CD14-positive monocyte (primary cell): ENCODE results near the gene TEPSIN. TPM values are rescaled to one million over a fixed set of nuclear protein-coding genes. Genes with fewer than 3 reads are reported as not detected.

Experiments used
- DNase-seq, 3 donors: peaks; one replicate each; pipeline ENCODE4 v3.0.0-alpha.2; 2011 to 2022
- H2AFZ ChIP-seq: 2 replicates; pipeline ENCODE4 v1.6.0; 2012; ENCODE audit warnings: mild to moderate bottlenecking, low read depth, low read length, inconsistent platforms; ENCODE audit not compliant: insufficient read depth, poor library complexity, severe bottlenecking
- H3K27ac ChIP-seq, 2 donors: 1 replicate in 1 of 2; 2 replicates in 1 of 2; pipeline ENCODE4 v1.5.1; 2012 to 2013; ENCODE audit warnings: low read length in 2 of 2, control low read depth in 1 of 2, inconsistent platforms in 1 of 2, low read depth in 1 of 2, mild to moderate bottlenecking in 1 of 2
- H3K27me3 ChIP-seq, 2 donors: one replicate each; pipeline versions ENCODE4 v1.6.0 to v1.6.1; 2011 to 2013; ENCODE audit warnings: low read length in 2 of 2; ENCODE audit not compliant: control insufficient read depth in 2 of 2, insufficient read depth in 2 of 2
- H3K36me3 ChIP-seq, 2 donors: replicated peaks in 1 of 2; 1 replicate in 1 of 2; 2 replicates in 1 of 2; pipeline versions ENCODE4 v1.5.1 to v1.6.1; 2012 to 2013; ENCODE audit warnings: low read length in 2 of 2, control low read depth in 1 of 2, inconsistent platforms in 1 of 2, mild to moderate bottlenecking in 1 of 2; ENCODE audit not compliant: insufficient read depth in 2 of 2, control insufficient read depth in 1 of 2
- H3K4me1 ChIP-seq, 2 donors: 1 replicate in 1 of 2; 2 replicates in 1 of 2; pipeline versions ENCODE4 v1.5.1 to v1.6.1; 2012 to 2013; ENCODE audit warnings: low read length in 2 of 2, control low read depth in 1 of 2, inconsistent platforms in 1 of 2, mild to moderate bottlenecking in 1 of 2, moderate library complexity in 1 of 2; ENCODE audit not compliant: insufficient read depth in 2 of 2, control insufficient read depth in 1 of 2
- H3K4me2 ChIP-seq: replicated peaks from 2 replicates; pipeline ENCODE3; 2012; ENCODE audit warnings: low read length, moderate library complexity, mild to moderate bottlenecking; ENCODE audit not compliant: poor library complexity, severe bottlenecking; ENCODE audit errors: extremely low read depth
- H3K4me3 ChIP-seq, 3 experiments: fragments of 200-600 bp in 1 of 3; sonication (generic) in 1 of 3; replicated peaks in 1 of 3; 1 replicate in 2 of 3; 2 replicates in 1 of 3; pipeline ENCODE4 v1.5.1; 2011 to 2013; ENCODE audit warnings: low read length in 3 of 3, mild to moderate bottlenecking in 3 of 3, control low read depth in 2 of 3, low read depth in 2 of 3, inconsistent platforms in 1 of 3, moderate library complexity in 1 of 3
- H3K79me2 ChIP-seq: 2 replicates; pipeline ENCODE4 v1.6.0; 2012; ENCODE audit warnings: mild to moderate bottlenecking, control low read depth, inconsistent platforms, low read length, moderate library complexity; ENCODE audit not compliant: insufficient read depth
- H3K9ac ChIP-seq: 2 replicates; pipeline ENCODE4 v1.6.0; 2017; ENCODE audit warnings: low read length, mild to moderate bottlenecking; ENCODE audit not compliant: insufficient read depth, poor library complexity, severe bottlenecking
- H3K9me3 ChIP-seq, 2 donors: replicated peaks in 1 of 2; 1 replicate in 1 of 2; 2 replicates in 1 of 2; pipeline versions ENCODE4 v1.5.1 to v1.6.1; 2012 to 2013; ENCODE audit warnings: low read length in 2 of 2, control low read depth in 1 of 2; ENCODE audit not compliant: control insufficient read depth in 1 of 2, insufficient read depth in 1 of 2
- H4K20me1 ChIP-seq: 2 replicates; pipeline ENCODE4 v1.6.0; 2012; ENCODE audit warnings: mild to moderate bottlenecking, low read length, control low read depth, moderate library complexity; ENCODE audit not compliant: insufficient read depth
- H3K27ac Mint-ChIP-seq, 7 donors: one replicate each; pipeline ENCODE4 v1.8.0; 2020; ENCODE audit warnings: mild to moderate bottlenecking in 7 of 7, mixed read lengths in 7 of 7, moderate library complexity in 6 of 7, inconsistent platforms in 2 of 7
- H3K27me3 Mint-ChIP-seq, 3 donors: one replicate each; pipeline ENCODE4 v1.8.0; 2021 to 2022; ENCODE audit warnings: low read depth in 3 of 3, mild to moderate bottlenecking in 3 of 3, mixed read lengths in 3 of 3, moderate library complexity in 3 of 3, inconsistent platforms in 1 of 3
- H3K36me3 Mint-ChIP-seq, 2 donors: one replicate each; pipeline ENCODE4 v1.8.0; 2020; ENCODE audit warnings: mixed read lengths in 2 of 2, inconsistent platforms in 1 of 2, mild to moderate bottlenecking in 1 of 2
- H3K4me1 Mint-ChIP-seq: one replicate; pipeline ENCODE4 v1.8.0; 2020; ENCODE audit warnings: mild to moderate bottlenecking, mixed read lengths
- H3K4me3 Mint-ChIP-seq, 2 donors: one replicate each; pipeline ENCODE4 v1.8.0; 2020; ENCODE audit warnings: mild to moderate bottlenecking in 2 of 2, mixed read lengths in 2 of 2, moderate library complexity in 1 of 2
- H3K9me3 Mint-ChIP-seq, 7 donors: one replicate each; pipeline ENCODE4 v1.8.0; 2020 to 2022; ENCODE audit warnings: mixed read lengths in 7 of 7, mild to moderate bottlenecking in 6 of 7, moderate library complexity in 6 of 7, inconsistent platforms in 2 of 7
- whole genome bisulfite sequencing: methylation state at CpG from one replicate; pipeline ENCODE4 v1.1.5; 2013; ENCODE audit warnings: missing lambda C conversion rate; ENCODE audit not compliant: insufficient coverage; 5-methylcytosine and 5-hydroxymethylcytosine counted together
- intact Hi-C, 2 donors: fragments of 100-400 bp; cut with micrococcal nuclease; formaldehyde crosslinking; loops; one replicate each; pipeline versions ENCODE4 v1.15.0 to v1.15.1; 2023
- polyA plus RNA-seq, 3 donors: library from polyadenylated mRNA; depleted of rRNA in 1 of 3; unstranded in 2 of 3; stranded (reverse) in 1 of 3; fragments of 300-500 nt in 2 of 3; fragments of >200 nt in 1 of 3; fragmentation: Illumina TruSeq in 2 of 3; gene quantifications; 1 replicate in 2 of 3; 2 replicates in 1 of 3; pipeline ENCODE4 v1.2.3, GENCODE V29; 2012 to 2021
- TF ChIP-seq, protein P1 (sequence below): fragments of 200-600 bp; IDR thresholded peaks from one replicate; pipeline ENCODE4 v1.8.0; 2022; ENCODE audit warnings: antibody characterized with exemption, mild to moderate bottlenecking

The TEPSIN gene
- polyA plus RNA-seq, 3 donors: 3.4 to 136 (median 4.5) TPM

DNA sequence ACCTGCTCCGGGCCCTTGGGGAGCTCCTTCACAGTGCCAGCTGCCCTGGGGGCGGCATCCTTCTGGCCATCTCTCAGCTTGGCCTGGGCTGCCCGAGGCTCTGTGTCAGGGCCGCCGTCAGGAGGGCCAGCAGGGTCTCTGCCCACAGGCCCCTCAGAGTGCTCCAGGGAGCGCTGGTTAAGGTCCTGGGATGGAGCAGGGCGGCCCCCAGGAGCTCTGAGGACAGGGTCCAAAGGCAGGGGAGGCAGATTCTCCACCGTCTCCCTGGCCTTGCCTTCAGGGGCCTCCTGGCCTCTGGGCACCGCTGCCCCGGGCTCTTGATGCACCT, 7.5 kb upstream of the TEPSIN start:
- TF ChIP-seq, protein P1, sequence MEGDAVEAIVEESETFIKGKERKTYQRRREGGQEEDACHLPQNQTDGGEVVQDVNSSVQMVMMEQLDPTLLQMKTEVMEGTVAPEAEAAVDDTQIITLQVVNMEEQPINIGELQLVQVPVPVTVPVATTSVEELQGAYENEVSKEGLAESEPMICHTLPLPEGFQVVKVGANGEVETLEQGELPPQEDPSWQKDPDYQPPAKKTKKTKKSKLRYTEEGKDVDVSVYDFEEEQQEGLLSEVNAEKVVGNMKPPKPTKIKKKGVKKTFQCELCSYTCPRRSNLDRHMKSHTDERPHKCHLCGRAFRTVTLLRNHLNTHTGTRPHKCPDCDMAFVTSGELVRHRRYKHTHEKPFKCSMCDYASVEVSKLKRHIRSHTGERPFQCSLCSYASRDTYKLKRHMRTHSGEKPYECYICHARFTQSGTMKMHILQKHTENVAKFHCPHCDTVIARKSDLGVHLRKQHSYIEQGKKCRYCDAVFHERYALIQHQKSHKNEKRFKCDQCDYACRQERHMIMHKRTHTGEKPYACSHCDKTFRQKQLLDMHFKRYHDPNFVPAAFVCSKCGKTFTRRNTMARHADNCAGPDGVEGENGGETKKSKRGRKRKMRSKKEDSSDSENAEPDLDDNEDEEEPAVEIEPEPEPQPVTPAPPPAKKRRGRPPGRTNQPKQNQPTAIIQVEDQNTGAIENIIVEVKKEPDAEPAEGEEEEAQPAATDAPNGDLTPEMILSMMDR: no peak
- H3K36me3 ChIP-seq: peaks cover 40 to 62% of the 10 kb centered on the region in 2 donors

DNA sequence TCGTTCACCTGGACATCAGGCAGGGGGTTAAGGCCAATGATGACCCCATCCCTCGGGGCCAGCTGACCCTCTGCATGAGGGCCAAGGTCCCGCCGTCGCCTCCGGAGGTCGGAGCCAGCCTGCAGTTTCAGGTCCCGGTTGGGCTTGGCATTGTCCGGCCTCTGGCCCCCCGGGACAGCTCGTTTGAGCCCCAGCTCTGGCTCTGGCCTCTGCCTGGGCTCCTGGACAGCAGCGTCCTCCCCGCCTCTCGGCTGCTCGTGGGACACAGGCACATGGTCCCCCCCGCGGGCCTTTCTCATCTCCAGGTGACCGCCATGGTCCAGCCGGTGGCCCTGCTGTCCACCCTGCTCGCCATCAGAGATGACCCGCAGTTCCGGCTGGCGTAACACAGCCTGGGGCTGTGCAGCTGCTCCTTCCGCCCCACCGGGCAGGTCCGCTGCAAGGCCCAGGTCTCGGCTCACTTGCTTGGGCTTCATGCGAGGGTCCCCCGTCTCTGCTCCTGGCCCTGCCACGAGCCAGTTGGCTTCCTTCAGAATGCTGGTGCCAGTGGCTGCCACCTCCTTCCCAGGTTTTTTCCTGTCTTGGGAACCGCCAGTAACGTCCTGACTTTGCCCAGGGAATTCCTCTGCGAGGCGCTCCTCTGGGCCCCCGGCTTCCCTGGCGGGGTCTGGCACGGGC, 6.9 kb upstream of the TEPSIN start:
- H3K9ac ChIP-seq: no peak overlapping the region
- 95% methylated on average over 37 of the region's 37 CpGs for WGBS
- no peak overlapping the region for H3K4me3 ChIP-seq
- no peak for DNase-seq
- Mint-ChIP-seq H3K27ac (no peak overlapping the region), H3K4me1 (peaks cover 10% of the 10 kb centered on the region), H3K27me3 (no peaks in the 10 kb centered on the region), H3K36me3 (peaks cover 34 to 53% of the 10 kb centered on the region in 2 donors), H3K4me3 (no peak overlapping the region), H3K9me3 (peaks cover 0 to 5% (median 0%) of the 10 kb centered on the region in 7 donors)
- H3K27ac ChIP-seq: no peak overlapping the region
- TF ChIP-seq, protein P1: no peak
- H3K79me2 ChIP-seq: peaks cover 2% of the 10 kb centered on the region
- H2AFZ ChIP-seq: no peak overlapping the region
- H4K20me1 ChIP-seq: peaks cover 60% of the 10 kb centered on the region
- no peaks in the 10 kb centered on the region for H3K27me3 ChIP-seq
- intact Hi-C loops: no loop called here
- H3K4me1 ChIP-seq: peaks cover 0 to under 1% of the 10 kb centered on the region in 2 donors
- no peak overlapping the region for H3K4me2 ChIP-seq
- H3K36me3 ChIP-seq: peaks cover 35 to 57% of the 10 kb centered on the region in 2 donors
- H3K9me3 ChIP-seq: no peaks in the 10 kb centered on the region

More for the DNA sequence above, 7.5 kb upstream of the TEPSIN start:
- Histone ChIP-seq H2AFZ (no peak overlapping the region), H3K4me1 (no peaks in the 10 kb centered on the region), H4K20me1 (peaks cover 65% of the 10 kb centered on the region), H3K9ac (no peak overlapping the region), H3K9me3 (no peaks in the 10 kb centered on the region), H3K4me3 (no peak overlapping the region), H3K4me2 (no peak overlapping the region), H3K79me2 (no peaks in the 10 kb centered on the region), H3K27ac (no peak overlapping the region), H3K27me3 (no peaks in the 10 kb centered on the region)
- Mint-ChIP-seq H3K4me3 (no peak overlapping the region), H3K36me3 (peaks cover 35 to 58% of the 10 kb centered on the region in 2 donors), H3K27me3 (no peaks in the 10 kb centered on the region), H3K9me3 (peaks cover 0 to 5% (median 0%) of the 10 kb centered on the region in 7 donors), H3K4me1 (peaks cover 7% of the 10 kb centered on the region), H3K27ac (no peak overlapping the region)
- DNase-seq: no peak
- 96% methylated on average over 10 of the region's 10 CpGs for WGBS
- intact Hi-C loops: no loop called here
